HepG2 (cell line): ENCODE results near the gene MAJIN. TPM values are rescaled to one million over a fixed set of nuclear protein-coding genes. Genes with fewer than 3 reads are reported as not detected.

Source experiments
- FIP1L1 ChIP-seq: fragments of 200-400 bp; formaldehyde crosslinking; IDR thresholded peaks from 2 replicates; pipeline ENCODE4 v1.6.1; 2018; ENCODE audit warnings: low read depth, mild to moderate bottlenecking, low read length, moderate library complexity, borderline replicate concordance; ENCODE audit not compliant: insufficient read depth
- ISL2 ChIP-seq: sonication (generic); formaldehyde crosslinking; IDR thresholded peaks from 2 replicates; pipeline ENCODE4 v1.5.0; 2020; ENCODE audit warnings: missing genetic modification reagents
- MAZ ChIP-seq, 2 experiments: sonication (generic) in 1 of 2; formaldehyde crosslinking in 1 of 2; IDR thresholded peaks; 2 replicates each; pipeline versions ENCODE4 v1.5.0 to v1.6.1; 2012 to 2020; ENCODE audit warnings: low read depth in 2 of 2, mild to moderate bottlenecking in 2 of 2, borderline replicate concordance in 1 of 2, improper control_type of control experiment in 1 of 2, low read length in 1 of 2, missing genetic modification reagents in 1 of 2, moderate library complexity in 1 of 2
- MTA1 ChIP-seq: sonication (generic); formaldehyde crosslinking; IDR thresholded peaks from 2 replicates; pipeline ENCODE4 v1.4.0; 2020; ENCODE audit warnings: missing genetic modification reagents, mild to moderate bottlenecking, borderline replicate concordance
- NCOA2 ChIP-seq: sonication (generic); formaldehyde crosslinking; IDR thresholded peaks from 2 replicates; pipeline ENCODE4 v1.8.0; 2022; ENCODE audit warnings: inconsistent platforms
- RAD51 ChIP-seq: fragments of 450-650 bp; IDR thresholded peaks from 2 replicates; pipeline ENCODE4 v1.6.1; 2016; ENCODE audit warnings: borderline replicate concordance
- SOX6 ChIP-seq, 2 experiments: fragments of 450-650 bp in 1 of 2; sonication (generic) in 1 of 2; formaldehyde crosslinking in 1 of 2; IDR thresholded peaks; 2 replicates each; pipeline versions ENCODE4 v1.4.0 to v1.6.1; 2017 to 2020; ENCODE audit warnings: antibody characterized with exemption in 1 of 2, mild to moderate bottlenecking in 1 of 2, missing genetic modification reagents in 1 of 2
- SRSF1 ChIP-seq: fragments of 200-400 bp; formaldehyde crosslinking; optimal IDR thresholded peaks from 2 replicates; pipeline ENCODE3; 2017; ENCODE audit warnings: mild to moderate bottlenecking, low read depth, low read length, moderate library complexity
- SRSF9 ChIP-seq: fragments of 200-400 bp; formaldehyde crosslinking; IDR thresholded peaks from 2 replicates; pipeline ENCODE4 v1.6.1; 2018; ENCODE audit warnings: borderline replicate concordance, mild to moderate bottlenecking, low read depth, low read length; ENCODE audit not compliant: insufficient read depth, poor library complexity, severe bottlenecking
- THYN1 ChIP-seq: sonication (generic); formaldehyde crosslinking; IDR thresholded peaks from 2 replicates; pipeline ENCODE4 v1.8.1; 2023; ENCODE audit warnings: low read depth, mild to moderate bottlenecking, moderate library complexity, missing genetic modification reagents, borderline replicate concordance
- XBP1 ChIP-seq: sonication (generic); formaldehyde crosslinking; IDR thresholded peaks from 2 replicates; pipeline ENCODE4 v1.5.0; 2020; ENCODE audit warnings: missing genetic modification reagents
- ZNF292 ChIP-seq: sonication (generic); formaldehyde crosslinking; IDR thresholded peaks from 2 replicates; pipeline ENCODE4 v1.8.1; 2022; ENCODE audit warnings: mild to moderate bottlenecking, low read depth, missing genetic modification reagents, borderline replicate concordance
- ZNF567 ChIP-seq: sonication (generic); formaldehyde crosslinking; IDR thresholded peaks from 2 replicates; pipeline ENCODE4 v1.8.1; 2023; ENCODE audit warnings: mild to moderate bottlenecking, missing genetic modification reagents, borderline replicate concordance
- ZSCAN31 ChIP-seq: sonication (generic); formaldehyde crosslinking; IDR thresholded peaks from 2 replicates; pipeline ENCODE4 v1.5.0; 2020; ENCODE audit warnings: low read depth, mild to moderate bottlenecking, missing genetic modification reagents
- polyA plus RNA-seq, 8 experiments: library from polyadenylated mRNA; depleted of rRNA in 3 of 8; stranded (reverse) in 7 of 8; unstranded in 1 of 8; fragments of >200 nt; fragmentation: Illumina TruSeq in 4 of 8; extraction: Trizol in 4 of 8; gene quantifications; 2 replicates each; pipeline versions ENCODE4 v1.2.1 to v1.2.3, GENCODE V29; 2011 to 2016; ENCODE audit warnings: low read depth in 4 of 8, missing spikeins in 1 of 8, mixed read lengths in 1 of 8; ENCODE audit not compliant: insufficient read depth in 1 of 8
- total RNA-seq, 5 experiments: library from RNA; depleted of rRNA; stranded (reverse); fragments of >200 nt; fragmentation: Illumina TruSeq; extraction: Trizol; gene quantifications; 2 replicates each; pipeline ENCODE4 v1.2.3, GENCODE V29; 2016; ENCODE audit warnings: low read depth in 1 of 5
- TF ChIP-seq, protein P1 (sequence below): sonication (generic); formaldehyde crosslinking; IDR thresholded peaks from 2 replicates; pipeline ENCODE4 v1.5.0; 2020; ENCODE audit warnings: mild to moderate bottlenecking, missing genetic modification reagents
- TF ChIP-seq, protein P2 (sequence below), 2 experiments: fragments of 450-650 bp in 1 of 2; sonication (generic) in 1 of 2; formaldehyde crosslinking; IDR thresholded peaks; 2 replicates each; pipeline versions ENCODE4 v1.5.0 to v1.8.0; 2020 to 2022; ENCODE audit warnings: mild to moderate bottlenecking in 1 of 2, missing genetic modification reagents in 1 of 2
- TF ChIP-seq, protein P3 (sequence below): sonication (generic); formaldehyde crosslinking; IDR thresholded peaks from 2 replicates; pipeline ENCODE4 v1.4.0; 2020; ENCODE audit warnings: missing genetic modification reagents, borderline replicate concordance

Gene MAJIN
- total and polyA plus RNA-seq, 2 of the 13 experiments (the other 11 are each of a cell fraction or from before 2014, with no cell fraction given): not detected

DNA sequence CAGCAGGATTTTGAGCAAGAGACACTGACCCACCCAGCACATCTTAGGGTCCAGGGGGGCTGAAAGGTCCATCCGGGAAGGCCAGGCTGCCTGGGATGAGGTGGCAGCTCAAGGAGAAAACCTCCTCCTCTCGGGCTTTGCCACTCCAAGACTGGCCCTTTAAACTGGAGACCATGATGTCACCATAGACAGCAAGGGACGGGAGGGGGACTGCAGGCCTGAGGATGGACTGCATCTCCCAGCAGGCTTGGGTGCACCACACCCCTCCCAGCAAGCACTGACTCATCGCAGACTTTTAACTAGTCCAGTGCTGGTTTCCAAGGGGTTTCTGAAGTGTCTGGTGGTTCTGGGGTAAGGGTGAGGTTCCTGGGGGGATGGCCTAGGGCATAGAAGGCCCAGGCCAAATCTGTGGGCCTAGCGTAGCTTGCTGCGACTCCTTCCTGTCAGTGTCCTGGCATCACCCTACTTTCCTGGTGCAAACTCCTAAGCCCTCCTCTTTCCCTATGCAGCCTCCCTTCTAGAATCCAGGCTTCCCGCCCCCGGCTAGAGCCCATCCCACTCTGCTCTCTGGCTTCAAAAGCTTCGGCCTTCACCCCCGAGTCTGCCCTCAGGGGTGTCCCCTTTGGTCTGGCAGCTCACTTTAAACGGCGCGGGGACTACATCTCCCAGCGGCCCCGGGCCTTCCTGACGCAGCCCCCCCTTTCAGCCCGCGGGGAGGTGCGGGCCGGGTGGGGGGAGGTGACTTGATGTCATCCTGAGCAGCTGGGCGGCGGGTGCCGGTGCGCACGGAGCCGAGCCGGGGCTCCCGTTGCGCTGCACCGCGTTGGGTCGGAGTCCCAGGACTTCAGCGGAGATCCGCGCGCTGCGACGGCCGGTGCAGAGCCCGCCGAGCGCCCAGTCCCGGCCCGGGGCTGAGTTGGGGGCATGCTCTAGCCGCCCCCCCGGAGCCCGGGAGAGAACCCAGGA, 47.7 kb downstream of the MAJIN start, which contains the start of gene PPP2R5B (continued):
- TF ChIP-seq, protein P1, sequence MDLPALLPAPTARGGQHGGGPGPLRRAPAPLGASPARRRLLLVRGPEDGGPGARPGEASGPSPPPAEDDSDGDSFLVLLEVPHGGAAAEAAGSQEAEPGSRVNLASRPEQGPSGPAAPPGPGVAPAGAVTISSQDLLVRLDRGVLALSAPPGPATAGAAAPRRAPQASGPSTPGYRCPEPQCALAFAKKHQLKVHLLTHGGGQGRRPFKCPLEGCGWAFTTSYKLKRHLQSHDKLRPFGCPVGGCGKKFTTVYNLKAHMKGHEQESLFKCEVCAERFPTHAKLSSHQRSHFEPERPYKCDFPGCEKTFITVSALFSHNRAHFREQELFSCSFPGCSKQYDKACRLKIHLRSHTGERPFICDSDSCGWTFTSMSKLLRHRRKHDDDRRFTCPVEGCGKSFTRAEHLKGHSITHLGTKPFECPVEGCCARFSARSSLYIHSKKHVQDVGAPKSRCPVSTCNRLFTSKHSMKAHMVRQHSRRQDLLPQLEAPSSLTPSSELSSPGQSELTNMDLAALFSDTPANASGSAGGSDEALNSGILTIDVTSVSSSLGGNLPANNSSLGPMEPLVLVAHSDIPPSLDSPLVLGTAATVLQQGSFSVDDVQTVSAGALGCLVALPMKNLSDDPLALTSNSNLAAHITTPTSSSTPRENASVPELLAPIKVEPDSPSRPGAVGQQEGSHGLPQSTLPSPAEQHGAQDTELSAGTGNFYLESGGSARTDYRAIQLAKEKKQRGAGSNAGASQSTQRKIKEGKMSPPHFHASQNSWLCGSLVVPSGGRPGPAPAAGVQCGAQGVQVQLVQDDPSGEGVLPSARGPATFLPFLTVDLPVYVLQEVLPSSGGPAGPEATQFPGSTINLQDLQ (CRISPR knock-in tag): 0 out of 2 replicates have a peak, but pooled peaks have one; percentile 47
- TF ChIP-seq SRSF9: no peak
- TF ChIP-seq ISL2 (CRISPR knock-in tag): no peak
- TF ChIP-seq ZSCAN31: 0 out of 2 replicates have a peak, but pooled peaks have one; percentile 59
- TF ChIP-seq SRSF1: peak; percentile 88
- no peak for TF ChIP-seq NCOA2
- no peak for TF ChIP-seq ZNF567 (CRISPR knock-in tag)
- no peak for TF ChIP-seq THYN1 (CRISPR knock-in tag)
- TF ChIP-seq, protein P2, sequence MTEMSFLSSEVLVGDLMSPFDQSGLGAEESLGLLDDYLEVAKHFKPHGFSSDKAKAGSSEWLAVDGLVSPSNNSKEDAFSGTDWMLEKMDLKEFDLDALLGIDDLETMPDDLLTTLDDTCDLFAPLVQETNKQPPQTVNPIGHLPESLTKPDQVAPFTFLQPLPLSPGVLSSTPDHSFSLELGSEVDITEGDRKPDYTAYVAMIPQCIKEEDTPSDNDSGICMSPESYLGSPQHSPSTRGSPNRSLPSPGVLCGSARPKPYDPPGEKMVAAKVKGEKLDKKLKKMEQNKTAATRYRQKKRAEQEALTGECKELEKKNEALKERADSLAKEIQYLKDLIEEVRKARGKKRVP (CRISPR knock-in tag; IDR thresholded peaks at IDR 0.05): peak in 1 of 2 experiments; percentile 27; a peak in 1 of 4 replicates
- TF ChIP-seq, protein P3, sequence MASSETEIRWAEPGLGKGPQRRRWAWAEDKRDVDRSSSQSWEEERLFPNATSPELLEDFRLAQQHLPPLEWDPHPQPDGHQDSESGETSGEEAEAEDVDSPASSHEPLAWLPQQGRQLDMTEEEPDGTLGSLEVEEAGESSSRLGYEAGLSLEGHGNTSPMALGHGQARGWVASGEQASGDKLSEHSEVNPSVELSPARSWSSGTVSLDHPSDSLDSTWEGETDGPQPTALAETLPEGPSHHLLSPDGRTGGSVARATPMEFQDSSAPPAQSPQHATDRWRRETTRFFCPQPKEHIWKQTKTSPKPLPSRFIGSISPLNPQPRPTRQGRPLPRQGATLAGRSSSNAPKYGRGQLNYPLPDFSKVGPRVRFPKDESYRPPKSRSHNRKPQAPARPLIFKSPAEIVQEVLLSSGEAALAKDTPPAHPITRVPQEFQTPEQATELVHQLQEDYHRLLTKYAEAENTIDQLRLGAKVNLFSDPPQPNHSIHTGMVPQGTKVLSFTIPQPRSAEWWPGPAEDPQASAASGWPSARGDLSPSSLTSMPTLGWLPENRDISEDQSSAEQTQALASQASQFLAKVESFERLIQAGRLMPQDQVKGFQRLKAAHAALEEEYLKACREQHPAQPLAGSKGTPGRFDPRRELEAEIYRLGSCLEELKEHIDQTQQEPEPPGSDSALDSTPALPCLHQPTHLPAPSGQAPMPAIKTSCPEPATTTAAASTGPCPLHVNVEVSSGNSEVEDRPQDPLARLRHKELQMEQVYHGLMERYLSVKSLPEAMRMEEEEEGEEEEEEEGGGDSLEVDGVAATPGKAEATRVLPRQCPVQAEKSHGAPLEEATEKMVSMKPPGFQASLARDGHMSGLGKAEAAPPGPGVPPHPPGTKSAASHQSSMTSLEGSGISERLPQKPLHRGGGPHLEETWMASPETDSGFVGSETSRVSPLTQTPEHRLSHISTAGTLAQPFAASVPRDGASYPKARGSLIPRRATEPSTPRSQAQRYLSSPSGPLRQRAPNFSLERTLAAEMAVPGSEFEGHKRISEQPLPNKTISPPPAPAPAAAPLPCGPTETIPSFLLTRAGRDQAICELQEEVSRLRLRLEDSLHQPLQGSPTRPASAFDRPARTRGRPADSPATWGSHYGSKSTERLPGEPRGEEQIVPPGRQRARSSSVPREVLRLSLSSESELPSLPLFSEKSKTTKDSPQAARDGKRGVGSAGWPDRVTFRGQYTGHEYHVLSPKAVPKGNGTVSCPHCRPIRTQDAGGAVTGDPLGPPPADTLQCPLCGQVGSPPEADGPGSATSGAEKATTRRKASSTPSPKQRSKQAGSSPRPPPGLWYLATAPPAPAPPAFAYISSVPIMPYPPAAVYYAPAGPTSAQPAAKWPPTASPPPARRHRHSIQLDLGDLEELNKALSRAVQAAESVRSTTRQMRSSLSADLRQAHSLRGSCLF (CRISPR knock-in tag): no peak
- no peak for TF ChIP-seq SOX6 (IDR thresholded peaks at IDR 0.05)
- TF ChIP-seq SOX6 (CRISPR knock-in tag; IDR thresholded peaks at IDR 0.05): peak; percentile 52; the same call in 1 of the 2 replicates
- peak; percentile 83; the same call in 1 of the 2 replicates for TF ChIP-seq MAZ (IDR thresholded peaks at IDR 0.05; ENCODE audit: borderline replicate concordance, low read depth, low read length)
- peak; percentile 83; the same call in 1 of the 2 replicates for TF ChIP-seq MAZ (CRISPR knock-in tag; IDR thresholded peaks at IDR 0.05; ENCODE audit: low read depth)
- TF ChIP-seq FIP1L1: no peak
- TF ChIP-seq RAD51: no peak
- TF ChIP-seq ZNF292 (CRISPR knock-in tag): no peak
- TF ChIP-seq XBP1 (CRISPR knock-in tag): no peak
- no peak for TF ChIP-seq MTA1 (CRISPR knock-in tag)
